ENCODE results near the gene KDELR3. TPM values are rescaled to one million over a fixed set of nuclear protein-coding genes. Genes with fewer than 3 reads are reported as not detected.

The KDELR3 gene
- total RNA-seq, 1 experiment from 2014 or later = 33.1 TPM

- ChIA-PET RAD21 (ENCODE audit: low non-redundant PET in 1 of 2, low total read pairs in 2 of 2, uncharacterized antibody in 2 of 2, unreplicated experiment in 2 of 2) (no interaction called here), CTCF (no interaction called here), POLR2A (no interaction called here)
- no peaks in the 10 kb centered on the region for H3K9me3 ChIP-seq (ENCODE audit: control insufficient read depth in 1 of 2, insufficient read depth in 1 of 2, low read depth in 1 of 2, low read length in 2 of 2)
- DNase-seq (ENCODE audit: low read depth, low spot score) (no peak), ATAC-seq (no peak)
- no peaks in the 10 kb centered on the region for H3K36me3 ChIP-seq (ENCODE audit: control insufficient read depth in 1 of 2, insufficient read depth in 2 of 2, low read length in 2 of 2)
- no peak overlapping the region for H3K27ac ChIP-seq (ENCODE audit: low read depth, low read length)
- no peak overlapping the region for H3K9ac ChIP-seq (ENCODE audit: low read length)
- intact Hi-C loops (cut with micrococcal nuclease) = no loop called here
- no peaks in the 10 kb centered on the region for H3K9me2 ChIP-seq (ENCODE audit: insufficient read depth)
- H3K4me3 ChIP-seq (replicated peaks in 1 of 2; ENCODE audit: low read depth in 1 of 2, low read length in 2 of 2) = no peak overlapping the region
- BruUV-seq (replicated peaks) = no TSS peak
- H3K79me2 ChIP-seq (ENCODE audit: insufficient read depth, low read length) = no peaks in the 10 kb centered on the region
- no peaks in the 10 kb centered on the region for H3K27me3 ChIP-seq (ENCODE audit: insufficient read depth, low read length)
- H3K4me2 ChIP-seq (ENCODE audit: low read length) = no peak overlapping the region
- TF ChIP-seq, protein P1, sequence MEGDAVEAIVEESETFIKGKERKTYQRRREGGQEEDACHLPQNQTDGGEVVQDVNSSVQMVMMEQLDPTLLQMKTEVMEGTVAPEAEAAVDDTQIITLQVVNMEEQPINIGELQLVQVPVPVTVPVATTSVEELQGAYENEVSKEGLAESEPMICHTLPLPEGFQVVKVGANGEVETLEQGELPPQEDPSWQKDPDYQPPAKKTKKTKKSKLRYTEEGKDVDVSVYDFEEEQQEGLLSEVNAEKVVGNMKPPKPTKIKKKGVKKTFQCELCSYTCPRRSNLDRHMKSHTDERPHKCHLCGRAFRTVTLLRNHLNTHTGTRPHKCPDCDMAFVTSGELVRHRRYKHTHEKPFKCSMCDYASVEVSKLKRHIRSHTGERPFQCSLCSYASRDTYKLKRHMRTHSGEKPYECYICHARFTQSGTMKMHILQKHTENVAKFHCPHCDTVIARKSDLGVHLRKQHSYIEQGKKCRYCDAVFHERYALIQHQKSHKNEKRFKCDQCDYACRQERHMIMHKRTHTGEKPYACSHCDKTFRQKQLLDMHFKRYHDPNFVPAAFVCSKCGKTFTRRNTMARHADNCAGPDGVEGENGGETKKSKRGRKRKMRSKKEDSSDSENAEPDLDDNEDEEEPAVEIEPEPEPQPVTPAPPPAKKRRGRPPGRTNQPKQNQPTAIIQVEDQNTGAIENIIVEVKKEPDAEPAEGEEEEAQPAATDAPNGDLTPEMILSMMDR (IDR thresholded peaks at IDR 0.05 in 2 of 3, conservative IDR thresholded peaks at IDR 0.05 in 1 of 3; ENCODE audit: borderline replicate concordance in 1 of 3, insufficient read depth in 1 of 3, low read depth in 2 of 3, low read length in 2 of 3) = no peak
- TF ChIP-seq POLR2A (IDR thresholded peaks at IDR 0.05; ENCODE audit: borderline replicate concordance, extremely low read depth, insufficient read depth, insufficient read length) = no peak
- no peaks in the 10 kb centered on the region for H4K20me1 ChIP-seq (ENCODE audit: insufficient read depth)
- H3K4me1 ChIP-seq (ENCODE audit: control insufficient read depth in 1 of 2, insufficient read depth in 2 of 2, low read length in 2 of 2) = peaks cover 10 to 21% of the 10 kb centered on the region in 2 experiments
- no peak overlapping the region for H2AFZ ChIP-seq (ENCODE audit: low read depth, low read length, poor library complexity, severe bottlenecking)
Observed at GRCh38 chr22:38418589-38418988, 49.3 kb upstream of the KDELR3 start.

- Histone ChIP-seq H3K27me3 (ENCODE audit: insufficient read depth, low read length) (no peaks in the 10 kb centered on the region), H2AFZ (ENCODE audit: low read depth, low read length, poor library complexity, severe bottlenecking) (no peak overlapping the region), H3K9me2 (ENCODE audit: insufficient read depth) (no peaks in the 10 kb centered on the region), H3K27ac (ENCODE audit: low read depth, low read length) (no peak overlapping the region), H3K79me2 (ENCODE audit: insufficient read depth, low read length) (no peaks in the 10 kb centered on the region), H3K4me3 (replicated peaks in 1 of 2; ENCODE audit: low read depth in 1 of 2, low read length in 2 of 2) (no peak overlapping the region), H3K9me3 (ENCODE audit: control insufficient read depth in 1 of 2, insufficient read depth in 1 of 2, low read depth in 1 of 2, low read length in 2 of 2) (no peaks in the 10 kb centered on the region), H4K20me1 (ENCODE audit: insufficient read depth) (no peaks in the 10 kb centered on the region), H3K36me3 (ENCODE audit: control insufficient read depth in 1 of 2, insufficient read depth in 2 of 2, low read length in 2 of 2) (no peaks in the 10 kb centered on the region), H3K9ac (ENCODE audit: low read length) (no peak overlapping the region), H3K4me1 (ENCODE audit: control insufficient read depth in 1 of 2, insufficient read depth in 2 of 2, low read length in 2 of 2) (peaks cover 10 to 28% of the 10 kb centered on the region in 2 experiments), H3K4me2 (ENCODE audit: low read length) (no peak overlapping the region)
- no TSS peak for BruUV-seq (replicated peaks)
- intact Hi-C loops (cut with micrococcal nuclease) = no loop called here
- TF ChIP-seq, protein P2, sequence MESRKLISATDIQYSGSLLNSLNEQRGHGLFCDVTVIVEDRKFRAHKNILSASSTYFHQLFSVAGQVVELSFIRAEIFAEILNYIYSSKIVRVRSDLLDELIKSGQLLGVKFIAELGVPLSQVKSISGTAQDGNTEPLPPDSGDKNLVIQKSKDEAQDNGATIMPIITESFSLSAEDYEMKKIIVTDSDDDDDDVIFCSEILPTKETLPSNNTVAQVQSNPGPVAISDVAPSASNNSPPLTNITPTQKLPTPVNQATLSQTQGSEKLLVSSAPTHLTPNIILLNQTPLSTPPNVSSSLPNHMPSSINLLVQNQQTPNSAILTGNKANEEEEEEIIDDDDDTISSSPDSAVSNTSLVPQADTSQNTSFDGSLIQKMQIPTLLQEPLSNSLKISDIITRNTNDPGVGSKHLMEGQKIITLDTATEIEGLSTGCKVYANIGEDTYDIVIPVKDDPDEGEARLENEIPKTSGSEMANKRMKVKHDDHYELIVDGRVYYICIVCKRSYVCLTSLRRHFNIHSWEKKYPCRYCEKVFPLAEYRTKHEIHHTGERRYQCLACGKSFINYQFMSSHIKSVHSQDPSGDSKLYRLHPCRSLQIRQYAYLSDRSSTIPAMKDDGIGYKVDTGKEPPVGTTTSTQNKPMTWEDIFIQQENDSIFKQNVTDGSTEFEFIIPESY (IDR thresholded peaks at IDR 0.05; ENCODE audit: extremely low read depth, insufficient replicate concordance, low read length) = no peak
- TF ChIP-seq YY1 (IDR thresholded peaks at IDR 0.05; ENCODE audit: extremely low read depth, insufficient replicate concordance, low read depth, low read length) (no peak), SRF (IDR thresholded peaks at IDR 0.05; ENCODE audit: low read depth) (no peak), TCF7L2 (IDR thresholded peaks at IDR 0.05; ENCODE audit: borderline replicate concordance, extremely low read depth, insufficient read depth, insufficient read length) (no peak), CEBPB (IDR thresholded peaks at IDR 0.05; ENCODE audit: low read depth) (no peak), FOSL1 (IDR thresholded peaks at IDR 0.05; ENCODE audit: low read depth) (no peak), JUND (IDR thresholded peaks at IDR 0.05) (no peak), ZNF274 (IDR thresholded peaks at IDR 0.05; ENCODE audit: low read depth, low read length) (no peak), RAD21 (IDR thresholded peaks at IDR 0.05; ENCODE audit: low read depth) (no peak), ZFX (IDR thresholded peaks at IDR 0.05) (no peak), EZH2 (IDR thresholded peaks at IDR 0.05) (no peak)
- TF ChIP-seq, protein P1 (IDR thresholded peaks at IDR 0.05 in 2 of 3, conservative IDR thresholded peaks at IDR 0.05 in 1 of 3; ENCODE audit: borderline replicate concordance in 1 of 3, insufficient read depth in 1 of 3, low read depth in 2 of 3, low read length in 2 of 3) = no peak
- ChIA-PET RAD21 (ENCODE audit: low non-redundant PET in 1 of 2, low total read pairs in 2 of 2, uncharacterized antibody in 2 of 2, unreplicated experiment in 2 of 2) (no interaction called here), POLR2A (interaction anchor here (0.6 kb wide), 1 partner anchor 8 kb away, joined by 3 read pairs; no protein-coding TSS in a partner anchor), CTCF (no interaction called here)
- DNase-seq (ENCODE audit: low read depth, low spot score) = no peak
- ATAC-seq = no peak
Observed at GRCh38 chr22:38419121-38419857, 48.6 kb upstream of the KDELR3 start.

All from HCT116 (cell line).